Suprapubic skin (tissue), 4 donors: Measurements from ENCODE around the gene CEP135. TPM values are rescaled to one million over a fixed set of nuclear protein-coding genes. Genes with fewer than 3 reads are reported as not detected.
"Not testable (repeated sequence)": the region's sequence is repeated elsewhere in the genome, so short reads cannot be mapped to it uniquely, and the experiment has no call there.

Experiments used
- DNase-seq, 2 donors: peaks; one replicate each; pipeline ENCODE4 v3.0.0-alpha.2; 2019; ENCODE audit warnings: low spot score in 2 of 2
- H3K27ac ChIP-seq: fragments of 200-600 bp; sonication (generic); one replicate; pipeline ENCODE4 v1.5.1; 2019
- H3K27me3 ChIP-seq: fragments of 200-600 bp; sonication (generic); one replicate; pipeline ENCODE4 v1.5.1; 2019
- H3K36me3 ChIP-seq: fragments of 200-600 bp; sonication (generic); one replicate; pipeline ENCODE4 v1.5.1; 2019
- H3K4me1 ChIP-seq: fragments of 200-600 bp; sonication (generic); one replicate; pipeline ENCODE4 v1.5.1; 2019
- H3K4me3 ChIP-seq: fragments of 200-600 bp; sonication (generic); one replicate; pipeline ENCODE4 v1.5.1; 2019; ENCODE audit warnings: mild to moderate bottlenecking
- H3K9me3 ChIP-seq: fragments of 200-600 bp; sonication (generic); one replicate; pipeline ENCODE4 v1.5.1; 2019
- CTCF ChIP-seq, 2 donors: fragments of 200-600 bp in 1 of 2; fragments of 450-650 bp in 1 of 2; sonication (generic) in 1 of 2; IDR thresholded peaks; one replicate each; pipeline ENCODE4 v1.5.1; 2016 to 2019; ENCODE audit warnings: antibody characterized with exemption in 2 of 2, mild to moderate bottlenecking in 1 of 2, moderate library complexity in 1 of 2
- EP300 ChIP-seq: sonication (generic); formaldehyde crosslinking; IDR thresholded peaks from one replicate; pipeline ENCODE4 v1.6.1; 2017; ENCODE audit warnings: antibody characterized with exemption
- POLR2A ChIP-seq, 2 donors: fragments of 450-650 bp; IDR thresholded peaks; one replicate each; pipeline ENCODE4 v1.6.1; 2017; ENCODE audit warnings: antibody characterized with exemption in 2 of 2, mild to moderate bottlenecking in 2 of 2, moderate library complexity in 2 of 2
- POLR2AphosphoS5 ChIP-seq, 3 donors: sonication (generic); formaldehyde crosslinking; IDR thresholded peaks; one replicate each; pipeline ENCODE4 v1.6.1; 2017; ENCODE audit warnings: antibody characterized with exemption in 3 of 3
- WGBS: methylation state at CpG from one replicate; pipeline ENCODE4 v1.1.5; 2018; 5-methylcytosine and 5-hydroxymethylcytosine counted together
- total RNA-seq, 4 donors: library from RNA; depleted of rRNA; stranded (reverse); fragments of >200 nt; gene quantifications; one replicate each; pipeline ENCODE4 v1.1.0, GENCODE V29; 2016

Gene CEP135
- total RNA-seq, 4 donors from 2014 or later, result 3.1 to 16.1 (median 4.8) TPM

GRCh38 chr4:55955710-55956109 lies 7.0 kb downstream of the CEP135 start:
- DNase-seq, result no peak
- 82% methylated on average over 1 of the region's 1 CpG for WGBS
- no peaks in the 10 kb centered on the region for H3K9me3 ChIP-seq
- H3K27ac ChIP-seq, result no peak overlapping the region
- no peaks in the 10 kb centered on the region for H3K4me1 ChIP-seq
- peaks cover 30% of the 10 kb centered on the region for H3K36me3 ChIP-seq
- TF ChIP-seq POLR2A (IDR thresholded peaks at IDR 0.05) (no peak), EP300 (no peak), POLR2AphosphoS5 (IDR thresholded peaks at IDR 0.05) (no peak)
- H3K4me3 ChIP-seq, result no peak overlapping the region
- no peaks in the 10 kb centered on the region for H3K27me3 ChIP-seq

- no peak for DNase-seq
- H3K36me3 ChIP-seq, result peaks cover 37% of the 10 kb centered on the region
- TF ChIP-seq CTCF (IDR thresholded peaks at IDR 0.05), result no peak
- TF ChIP-seq EP300, result no peak
- no peak for TF ChIP-seq POLR2AphosphoS5 (IDR thresholded peaks at IDR 0.05)
- no peak for TF ChIP-seq POLR2A (IDR thresholded peaks at IDR 0.05)
- no peaks in the 10 kb centered on the region for H3K9me3 ChIP-seq
- no peak overlapping the region for H3K27ac ChIP-seq
- H3K4me3 ChIP-seq, result no peak overlapping the region
- no peaks in the 10 kb centered on the region for H3K4me1 ChIP-seq
- no peaks in the 10 kb centered on the region for H3K27me3 ChIP-seq
These were observed 10.9 kb downstream of the CEP135 start for GRCh38 chr4:55959655-55960054.

GRCh38 chr4:55964046-55964445 lies 15.3 kb downstream of the CEP135 start:
- no peak overlapping the region for H3K27ac ChIP-seq
- DNase-seq, result no peak
- H3K9me3 ChIP-seq, result no peaks in the 10 kb centered on the region
- no peak overlapping the region for H3K4me3 ChIP-seq
- WGBS, result 89% methylated on average over 3 of the region's 3 CpGs
- H3K4me1 ChIP-seq, result no peaks in the 10 kb centered on the region
- H3K36me3 ChIP-seq, result peaks cover 12% of the 10 kb centered on the region
- H3K27me3 ChIP-seq, result no peaks in the 10 kb centered on the region
- TF ChIP-seq POLR2A (IDR thresholded peaks at IDR 0.05) (no peak), CTCF (IDR thresholded peaks at IDR 0.05) (no peak), POLR2AphosphoS5 (IDR thresholded peaks at IDR 0.05) (no peak), EP300 (no peak)

GRCh38 chr4:55965585-55965984 lies 16.8 kb downstream of the CEP135 start:
- H3K9me3 ChIP-seq, result no peaks in the 10 kb centered on the region
- no peak for DNase-seq
- TF ChIP-seq CTCF (IDR thresholded peaks at IDR 0.05) (no peak), POLR2A (IDR thresholded peaks at IDR 0.05) (no peak), EP300 (no peak), POLR2AphosphoS5 (IDR thresholded peaks at IDR 0.05) (no peak)
- H3K36me3 ChIP-seq, result peaks cover 12% of the 10 kb centered on the region
- H3K4me1 ChIP-seq, result no peaks in the 10 kb centered on the region
- H3K4me3 ChIP-seq, result no peak overlapping the region
- no peaks in the 10 kb centered on the region for H3K27me3 ChIP-seq
- 79% methylated on average over 4 of the region's 4 CpGs for WGBS
- no peak overlapping the region for H3K27ac ChIP-seq

GRCh38 chr4:55966324-55966723 lies 17.6 kb downstream of the CEP135 start:
- not testable (repeated sequence) for H3K4me3 ChIP-seq, H3K27me3 ChIP-seq, H3K4me1 ChIP-seq, DNase-seq, H3K27ac ChIP-seq, H3K9me3 ChIP-seq
- peaks cover 12% of the 10 kb centered on the region for H3K36me3 ChIP-seq
- WGBS, result 100% methylated on average over 2 of the region's 5 CpGs

- Histone ChIP-seq H3K27me3 (no peaks in the 10 kb centered on the region), H3K4me3 (no peak overlapping the region), H3K9me3 (no peaks in the 10 kb centered on the region), H3K4me1 (no peaks in the 10 kb centered on the region), H3K36me3 (peaks cover 7% of the 10 kb centered on the region), H3K27ac (no peak overlapping the region)
- WGBS, result 95% methylated on average over 1 of the region's 1 CpG
- TF ChIP-seq POLR2AphosphoS5 (IDR thresholded peaks at IDR 0.05) (no peak), POLR2A (IDR thresholded peaks at IDR 0.05) (no peak), EP300 (no peak), CTCF (IDR thresholded peaks at IDR 0.05) (no peak)
- no peak for DNase-seq
These were observed 18.6 kb downstream of the CEP135 start for GRCh38 chr4:55967376-55967775.
